NCI-H2196 (cell line): ENCODE data around the gene PRKCH.

Experiments
- DNase-seq: peaks from one replicate; lab custom pipeline; 2025; ENCODE audit not compliant: unreplicated experiment; lab: John Stamatoyannopoulos, UW

PRKCH gene

DNA sequence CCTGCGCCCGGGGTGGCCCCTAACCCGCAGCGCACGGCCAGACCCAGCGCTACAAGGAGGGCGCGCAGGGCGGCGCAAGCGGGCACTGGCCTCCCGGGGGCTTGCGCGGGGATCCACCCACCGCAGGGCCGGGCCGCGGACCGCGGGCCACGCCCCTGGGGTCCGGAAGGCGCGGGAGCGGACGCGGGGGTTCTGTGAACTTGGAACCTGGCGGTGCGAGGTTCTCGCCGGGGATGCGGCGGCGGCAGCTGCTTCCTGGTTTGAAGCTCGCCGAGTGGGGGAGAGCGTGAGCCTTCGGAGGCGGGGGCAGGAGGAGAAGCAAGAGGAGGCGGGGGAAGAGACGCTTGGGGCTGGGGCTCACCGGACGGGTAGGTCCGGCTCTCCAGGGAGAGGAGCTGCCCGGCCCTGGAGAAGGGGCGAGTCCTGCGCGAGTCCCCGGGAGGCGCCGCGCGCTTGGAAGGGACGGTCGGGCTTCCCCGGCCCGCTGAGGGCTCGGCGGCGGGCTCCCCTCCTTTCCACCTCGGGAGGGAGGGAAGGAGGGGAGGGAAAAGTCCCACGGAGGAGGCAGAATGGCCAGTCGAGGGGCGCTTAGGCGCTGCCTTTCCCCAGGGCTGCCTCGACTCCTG lies at the start of gene PRKCH:
TSS of gene PRKCH (plus strand) at position 195 of the 626 bp plus-strand sequence. CDS start 523 bp downstream, outside the sequence.
- DNase-seq: peak; percentile 76

GRCh38 chr14:61277232-61277631 lies 44.1 kb upstream of the PRKCH start:
- no peak for DNase-seq

- no peak for DNase-seq
These were observed 43.6 kb upstream of the PRKCH start for GRCh38 chr14:61277784-61278183.

DNA sequence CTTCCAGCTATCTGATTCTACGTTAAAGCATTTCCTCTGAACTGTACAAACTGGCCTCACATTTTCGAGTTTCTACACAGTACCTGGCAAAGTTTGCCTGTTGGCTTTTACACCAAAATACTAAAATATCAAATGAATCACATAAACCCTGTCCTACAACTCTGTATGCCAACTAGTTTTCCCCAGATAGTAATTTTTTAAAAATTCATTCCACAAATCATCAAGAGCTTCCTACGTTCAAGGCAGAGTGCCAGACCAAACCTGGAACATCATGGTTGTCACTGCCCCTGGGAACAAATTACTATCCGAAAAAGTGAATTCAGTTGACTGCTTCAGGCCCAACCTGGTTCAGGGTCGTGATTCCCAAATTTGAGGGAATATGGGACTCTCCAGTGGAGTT lies 42.3 kb upstream of the PRKCH start:
- no peak for DNase-seq

GRCh38 chr14:61280092-61280525 lies 41.3 kb upstream of the PRKCH start:
- DNase-seq: no peak

DNA sequence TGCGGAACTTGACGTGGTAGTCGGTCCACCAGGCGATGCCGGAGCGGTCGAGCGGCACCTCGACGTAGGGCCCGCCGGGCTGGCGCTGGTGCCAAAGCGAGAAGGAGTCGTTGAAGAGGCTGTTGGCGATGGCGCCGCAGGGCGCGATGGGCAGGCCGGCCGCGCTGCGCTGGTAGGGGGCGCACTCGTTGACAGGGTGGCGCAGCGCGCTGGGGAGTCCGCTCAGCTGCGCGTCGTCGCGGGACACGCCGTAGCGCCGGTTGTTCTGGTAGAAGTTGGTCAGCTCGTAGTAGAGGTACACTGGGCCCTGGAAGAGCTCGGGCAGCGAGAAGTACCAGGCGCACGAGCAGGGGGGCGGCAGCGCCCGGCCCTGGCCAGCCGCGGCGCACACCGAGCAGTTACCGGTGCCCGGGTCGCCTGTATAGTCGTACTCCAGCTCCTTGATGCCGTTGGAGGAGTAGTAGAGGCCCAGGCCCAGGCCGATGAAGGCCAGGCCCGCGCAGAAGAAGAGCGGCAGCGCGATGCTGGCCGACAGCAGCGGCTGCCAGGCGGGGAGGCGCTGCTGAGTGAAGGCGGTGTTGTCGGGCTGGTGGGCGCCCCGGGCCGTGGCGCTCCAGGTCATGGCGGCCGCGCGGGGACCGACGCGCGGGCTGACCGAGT lies 40.7 kb upstream of the PRKCH start:
- DNase-seq: peak; percentile 65

DNA sequence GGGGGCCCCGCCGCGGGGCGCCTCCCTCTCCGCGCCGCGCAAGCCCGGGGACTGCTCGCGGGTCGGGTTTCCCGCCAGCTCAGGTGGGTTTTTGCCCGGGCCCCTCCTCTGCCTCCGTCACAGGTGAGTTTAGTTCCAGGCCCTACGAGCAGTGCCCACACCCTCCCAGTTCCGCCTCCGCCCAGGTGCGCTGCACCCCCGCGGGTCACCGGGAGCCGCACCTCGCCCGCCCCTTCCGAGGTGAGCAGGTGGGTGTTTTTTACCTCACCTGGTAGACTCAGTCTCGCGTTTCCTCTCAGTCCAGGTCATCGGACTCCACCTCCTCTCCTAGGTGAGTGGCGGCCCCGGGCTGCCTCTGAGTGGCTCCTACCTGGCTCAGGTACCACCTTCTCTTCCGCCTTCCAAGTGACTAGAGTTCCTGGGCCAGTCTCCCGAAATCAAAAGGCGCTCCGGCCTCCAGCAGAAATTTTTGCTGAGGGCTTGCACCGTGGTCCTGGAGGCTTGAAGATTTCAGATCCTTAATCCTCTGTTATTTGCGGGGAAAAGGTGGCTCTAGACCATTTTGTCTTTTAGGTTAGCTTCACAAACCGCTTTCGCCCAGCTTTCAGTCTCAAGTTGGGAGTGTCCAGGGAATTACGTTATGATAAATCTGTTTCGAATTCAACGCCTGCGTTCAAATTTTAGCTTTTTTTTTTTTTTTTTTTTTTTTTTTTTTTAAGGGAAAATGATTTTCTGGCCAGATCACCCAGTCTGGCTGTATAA lies 40.0 kb upstream of the PRKCH start, which contains the start of gene TMEM30B:
TSS of gene TMEM30B (minus strand) at position 153 of the 762 bp plus-strand sequence. CDS start 191 bp downstream, outside the sequence.
- peak; percentile 89 for DNase-seq

GRCh38 chr14:61281948-61282275 lies 39.5 kb upstream of the PRKCH start:
- DNase-seq: no peak

DNA sequence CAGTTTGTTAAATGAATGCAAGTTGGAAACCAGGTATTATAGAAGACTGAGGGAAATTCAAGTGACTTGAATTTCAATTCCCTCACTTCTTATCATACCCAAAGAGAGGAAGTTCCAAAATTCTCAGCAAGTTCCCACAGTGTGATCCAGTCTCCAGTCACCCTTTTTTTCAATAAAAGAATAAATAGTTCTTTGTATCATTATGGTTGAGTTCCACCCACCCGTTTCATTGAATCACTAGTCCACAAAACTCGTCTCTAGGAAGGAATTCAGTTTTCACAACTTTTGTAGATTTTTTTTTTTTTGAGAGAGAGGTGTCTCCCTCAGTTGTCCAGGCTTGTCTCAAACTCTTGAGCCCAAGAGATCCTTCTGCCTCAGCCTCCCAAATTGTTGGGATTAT lies 38.6 kb upstream of the PRKCH start:
- no peak for DNase-seq

DNA sequence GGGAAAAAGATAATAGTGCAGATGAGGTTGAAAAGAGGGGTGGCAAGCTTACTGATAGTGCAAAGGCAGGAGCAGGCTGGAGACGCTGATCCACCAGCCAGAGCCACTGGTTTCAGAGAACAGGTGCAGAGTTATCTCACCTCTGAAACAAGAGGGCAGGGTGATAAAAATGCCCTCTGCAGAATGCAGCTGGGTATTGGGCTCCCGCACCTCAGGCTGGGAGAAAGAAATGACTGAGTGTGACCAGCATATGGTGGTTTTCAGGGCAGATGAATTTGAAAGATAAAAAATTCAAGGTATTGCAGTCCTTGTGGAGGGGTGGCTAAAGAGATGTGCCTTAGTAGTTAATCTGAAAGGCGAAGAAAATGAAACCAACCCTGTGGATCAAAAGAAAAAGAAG lies 37.4 kb upstream of the PRKCH start:
- peak; percentile 23 for DNase-seq

- no peak for DNase-seq
These were observed 36.0 kb upstream of the PRKCH start for GRCh38 chr14:61285364-61285763.

DNA sequence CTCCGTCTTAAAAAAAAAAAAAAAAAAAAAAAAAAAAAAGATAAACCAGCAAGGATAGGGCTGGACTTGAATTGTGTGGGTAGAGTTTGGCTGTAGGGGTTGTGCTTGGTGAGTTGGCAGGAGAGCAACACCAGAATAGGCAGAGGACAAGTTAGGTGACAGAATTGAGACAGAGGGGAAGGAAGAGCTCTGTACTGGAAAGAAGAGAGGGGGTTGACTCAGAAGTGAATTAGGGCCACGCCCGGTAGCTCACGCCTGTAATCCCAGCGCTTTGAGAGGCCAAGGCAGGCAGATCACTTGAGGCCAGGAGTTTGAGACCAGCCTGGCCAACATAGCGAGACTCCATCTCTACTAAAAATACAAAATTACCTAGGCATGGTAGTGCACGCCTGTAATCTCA lies 34.2 kb upstream of the PRKCH start:
- no peak for DNase-seq

- no peak for DNase-seq
These were observed 33.2 kb upstream of the PRKCH start for GRCh38 chr14:61288228-61288627.

DNA sequence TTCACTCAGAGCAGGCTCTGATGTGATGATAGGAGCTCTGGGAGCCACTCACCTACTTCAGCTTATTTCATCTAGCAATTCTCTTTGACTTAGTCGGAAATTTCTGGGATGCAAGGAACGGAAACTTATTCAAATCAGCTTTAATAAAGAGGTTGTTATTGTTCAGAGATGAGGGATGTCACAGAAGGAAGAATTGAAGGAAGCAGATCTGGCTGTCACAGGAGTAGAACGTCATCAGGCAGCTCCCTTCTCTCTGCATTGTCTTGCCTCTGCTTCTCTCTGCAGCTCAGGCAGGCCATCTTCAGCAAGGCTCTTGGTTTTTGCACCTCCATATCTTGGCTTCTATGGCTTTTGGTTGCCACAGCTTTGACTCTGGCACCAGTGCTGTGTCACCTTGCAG lies 32.7 kb upstream of the PRKCH start:
- no peak for DNase-seq

GRCh38 chr14:61290701-61291100 lies 30.7 kb upstream of the PRKCH start:
- DNase-seq: no peak

DNA sequence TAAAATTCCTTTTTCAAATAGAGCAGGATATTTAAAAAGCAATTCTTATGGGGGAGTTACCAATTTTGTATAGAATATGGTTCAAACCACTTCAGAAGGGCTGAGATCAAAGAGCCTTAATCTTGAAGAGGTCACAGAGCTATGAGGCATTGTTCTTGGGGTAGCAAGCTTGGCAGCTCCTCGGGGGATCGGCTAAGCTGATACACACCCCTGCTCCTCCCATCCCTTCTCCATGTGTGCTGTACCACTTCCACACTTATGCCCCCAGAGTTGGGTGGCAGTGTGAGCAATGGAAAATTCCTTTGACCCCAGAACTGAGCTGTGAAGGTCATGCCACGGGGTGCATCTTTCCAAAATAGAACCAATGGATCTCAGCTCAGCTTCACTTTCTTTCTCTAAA lies 25.2 kb upstream of the PRKCH start:
- no peak for DNase-seq

DNA sequence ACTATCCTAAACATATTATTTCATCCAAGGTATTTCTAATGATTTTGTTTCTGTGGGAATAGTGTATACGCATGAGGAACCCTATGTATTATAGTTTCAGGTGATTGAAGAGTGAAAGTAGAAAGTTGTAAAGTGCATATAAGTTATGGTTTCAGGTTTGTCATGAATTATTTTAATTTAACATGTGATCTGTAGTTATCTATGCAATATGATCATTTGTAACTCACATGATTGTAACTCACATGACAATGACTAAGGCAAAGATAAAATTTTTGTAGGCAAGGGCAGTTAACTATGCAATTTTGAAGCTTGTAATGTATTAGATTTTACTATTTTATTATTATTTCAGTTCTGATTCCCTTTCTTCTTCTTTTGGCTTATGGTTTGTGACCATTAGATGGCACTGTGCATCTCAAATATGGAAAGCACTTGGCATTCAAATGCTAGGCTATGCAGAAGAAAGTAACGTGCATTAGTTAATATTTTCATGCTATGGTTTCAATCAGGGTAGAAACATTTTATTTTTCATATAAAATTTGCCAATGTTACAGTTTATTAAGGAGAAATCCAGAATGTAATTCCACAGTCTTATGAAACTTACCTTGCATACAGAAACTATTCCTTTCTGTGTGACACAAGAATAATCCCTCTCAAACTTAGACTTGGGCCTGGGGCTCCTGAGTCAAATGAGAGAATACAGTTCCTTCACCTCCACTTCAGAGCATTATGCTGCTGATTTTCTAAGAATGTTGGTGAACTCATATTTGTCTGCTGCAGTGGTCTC lies 24.5 kb upstream of the PRKCH start:
- peak; percentile 68 for DNase-seq

DNA sequence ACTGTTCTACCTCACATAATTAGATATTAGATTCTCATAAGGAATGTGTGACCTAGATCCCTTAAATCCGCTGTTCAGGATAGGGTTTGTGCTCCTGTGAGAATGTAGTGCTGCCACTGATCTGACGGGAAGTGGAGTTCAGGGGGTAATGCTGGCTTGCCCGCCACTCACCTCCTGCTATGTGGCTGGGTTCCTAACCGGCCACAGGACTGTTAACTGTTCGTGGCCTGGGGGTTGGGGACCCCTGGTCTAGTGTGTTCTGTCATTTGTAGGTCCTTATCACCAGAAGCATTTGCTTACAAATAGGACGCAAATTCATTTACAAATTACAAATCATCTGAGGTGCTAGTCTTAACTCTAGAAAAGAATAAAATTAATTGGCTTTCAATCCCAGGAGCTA lies 23.8 kb upstream of the PRKCH start:
- DNase-seq: no peak

GRCh38 chr14:61298824-61299223 lies 22.6 kb upstream of the PRKCH start:
- no peak for DNase-seq

DNA sequence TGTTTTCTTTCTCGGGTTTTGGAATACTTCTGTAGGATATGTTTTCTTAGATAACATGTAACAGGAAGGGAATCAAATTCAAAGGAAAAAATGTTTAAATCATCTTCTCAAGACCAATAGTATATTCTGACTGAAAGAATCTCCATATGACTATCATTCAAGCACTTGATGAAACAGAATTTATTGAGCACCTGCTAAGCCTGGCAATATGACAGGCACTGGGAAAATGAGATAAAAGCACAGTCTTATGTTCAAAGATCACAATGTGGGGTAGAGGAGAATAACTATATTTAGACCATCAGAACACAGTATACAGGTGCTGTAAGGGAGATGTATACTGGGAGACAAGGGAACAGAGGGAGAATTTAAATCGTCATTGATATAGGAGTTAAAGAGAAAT lies 21.2 kb upstream of the PRKCH start:
- no peak for DNase-seq

DNA sequence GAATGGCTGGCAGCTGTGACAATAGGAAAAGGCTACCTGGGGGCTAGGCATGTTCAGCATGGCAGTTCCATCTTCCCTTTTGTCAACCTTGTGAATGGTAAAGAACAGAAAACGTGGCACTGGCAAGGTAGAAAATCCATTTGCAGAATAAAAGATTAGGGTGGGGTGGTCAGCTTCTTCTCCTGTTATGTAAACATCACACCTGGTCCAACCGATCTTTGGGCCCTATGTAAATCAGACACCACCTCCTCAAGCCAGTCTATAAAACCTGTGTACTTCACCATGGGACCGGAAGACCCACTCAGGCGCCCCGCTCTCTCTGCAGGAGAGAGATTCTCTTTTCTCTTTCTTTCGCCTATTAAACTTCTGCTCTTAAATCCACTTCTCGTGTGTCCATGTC lies 20.6 kb upstream of the PRKCH start:
- no peak for DNase-seq
